GM13976 (cell line): ENCODE results near the gene SPRN.
"Not testable (repeated sequence)": the region's sequence is repeated elsewhere in the genome, so short reads cannot be mapped to it uniquely, and the experiment has no call there.

Source experiments
- DNase-seq: peaks from one replicate; pipeline ENCODE4 v3.0.0; 2012; ENCODE audit warnings: low spot score
- CTCF ChIP-seq: IDR thresholded peaks from 2 replicates; pipeline ENCODE4 v1.5.1; 2012; ENCODE audit warnings: borderline replicate concordance, mild to moderate bottlenecking; ENCODE audit not compliant: insufficient read depth; ENCODE audit errors: extremely low read depth, missing control alignments, control extremely low read depth
- in situ Hi-C: fragments of 300-500 bp; cut with MboI; formaldehyde crosslinking; loops from one replicate; pipeline ENCODE4 v1.12.0; 2022; ENCODE audit warnings: low sequenced_read_pairs, mixed read lengths, inconsistent platforms; ENCODE audit not compliant: unreplicated experiment

Gene SPRN

DNA sequence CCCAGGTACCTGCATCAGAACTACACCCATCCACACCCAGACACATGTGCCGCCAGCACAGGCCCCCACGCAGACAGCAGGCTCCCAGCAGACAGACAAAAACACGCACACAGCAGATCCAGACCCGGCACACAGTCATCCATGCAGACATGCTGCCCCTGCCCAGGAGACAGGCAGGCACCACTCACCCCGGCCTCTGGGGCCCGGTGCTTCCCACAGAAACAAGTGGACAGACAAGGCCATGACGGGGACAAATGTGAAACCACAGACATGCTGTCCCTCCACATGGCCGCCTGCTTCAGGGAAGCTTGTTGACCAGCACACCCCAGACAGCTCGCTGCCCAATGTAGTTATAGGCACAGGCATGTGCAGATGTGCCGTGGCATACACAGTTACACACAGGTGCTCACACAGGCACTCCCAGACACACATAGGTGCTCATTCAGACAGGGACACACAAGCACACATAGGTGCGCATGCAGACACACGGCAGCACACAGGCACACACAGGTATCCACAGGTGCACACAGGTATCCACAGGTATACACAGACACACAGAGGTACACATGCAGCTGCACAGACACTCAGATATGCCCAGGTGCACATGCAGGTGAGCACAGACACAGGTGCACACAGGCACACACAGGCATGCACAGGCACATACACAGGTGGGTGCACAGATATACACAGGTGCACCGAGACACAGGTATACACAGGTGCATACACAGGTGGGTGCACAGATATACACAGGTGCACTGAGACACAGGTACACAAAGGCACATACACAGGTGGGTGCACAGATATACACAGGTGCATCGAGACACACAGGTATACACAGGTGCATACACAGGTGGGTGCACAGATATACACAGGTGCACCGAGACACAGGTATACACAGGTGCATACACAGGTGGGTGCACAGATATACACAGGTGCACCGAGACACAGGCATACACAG is 18.8 kb upstream of the SPRN start:
- TF ChIP-seq CTCF, result no peak
- DNase-seq, result no peak
- in situ Hi-C loops, result no loop called here

- TF ChIP-seq CTCF, result no peak
- in situ Hi-C loops, result no loop called here
- no peak for DNase-seq
These were observed 18.0 kb upstream of the SPRN start for GRCh38 chr10:133442191-133442966.

DNA sequence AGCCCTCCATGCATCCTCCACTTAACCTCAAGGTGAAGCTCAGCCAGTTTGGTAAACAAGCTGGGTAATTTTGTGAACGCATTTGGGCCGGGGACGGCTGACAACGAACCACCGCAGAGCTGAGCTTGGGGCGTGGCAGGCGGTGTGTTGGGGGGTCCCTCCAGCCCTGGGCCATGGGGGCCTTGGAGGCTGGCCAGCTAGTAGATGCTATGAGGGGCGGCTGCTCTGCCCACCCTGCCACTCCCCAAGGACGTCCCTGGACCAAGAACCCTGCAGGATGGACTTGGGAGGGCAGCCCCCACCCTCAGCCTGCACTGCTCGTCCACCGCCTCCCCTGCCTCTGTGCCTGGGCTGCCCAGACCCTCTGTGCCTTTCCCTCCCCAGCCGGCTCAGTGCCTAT is 17.4 kb upstream of the SPRN start:
- DNase-seq, result no peak
- in situ Hi-C loops, result no loop called here

GRCh38 chr10:133441356-133441755 is 16.9 kb upstream of the SPRN start:
- DNase-seq, in situ Hi-C loops: not testable (repeated sequence)

More for the DNA sequence above, 17.4 kb upstream of the SPRN start:
- TF ChIP-seq CTCF, result no peak

GRCh38 chr10:133440633-133441285 is 16.3 kb upstream of the SPRN start:
- no peak for DNase-seq
- in situ Hi-C loops, result no loop called here
- no peak for TF ChIP-seq CTCF

DNA sequence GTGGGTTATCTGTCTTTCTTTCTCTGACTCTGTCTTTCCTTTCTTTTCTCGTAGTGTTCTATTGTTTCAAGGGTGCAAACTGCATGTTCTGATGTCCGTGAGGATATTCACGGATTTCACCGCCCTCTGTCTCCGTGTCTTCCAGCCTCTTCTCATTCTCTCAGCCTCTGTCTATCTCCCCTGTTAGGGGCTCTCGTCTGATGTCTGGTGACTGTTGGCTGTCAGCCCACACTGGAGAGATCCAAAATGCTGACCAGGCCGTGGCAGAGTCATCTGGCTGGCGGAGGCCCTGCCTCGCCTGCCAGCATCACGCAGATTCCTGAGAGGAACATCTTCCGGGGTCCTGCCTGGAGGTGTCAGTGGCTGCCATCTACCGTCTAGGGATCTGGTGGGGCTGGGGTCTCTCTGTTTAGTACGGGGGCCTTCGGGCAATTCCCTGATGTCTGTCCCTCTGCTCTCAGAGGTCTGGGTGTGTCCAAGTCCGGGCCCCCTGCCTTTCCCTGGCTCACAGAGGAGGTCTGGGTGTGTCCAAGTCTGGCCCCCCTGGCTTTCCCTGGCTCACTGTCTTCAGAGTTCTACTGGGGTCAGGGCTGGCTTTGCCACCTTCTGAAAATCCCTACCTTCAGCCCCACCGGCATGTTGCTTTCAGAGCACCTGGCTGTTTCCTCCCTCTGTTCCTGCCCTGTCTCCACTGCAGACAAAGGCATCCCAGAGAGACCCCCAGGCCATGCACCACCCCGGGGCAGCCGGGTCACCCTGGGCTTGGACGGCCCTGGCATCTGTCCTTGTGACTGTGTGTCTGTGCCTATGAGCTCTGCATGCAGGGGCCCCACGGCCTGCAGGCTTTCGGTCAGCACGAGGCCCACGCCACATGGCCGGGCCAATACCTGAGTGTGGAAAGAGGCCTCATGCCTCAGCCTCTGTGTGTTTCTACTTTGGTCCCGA is 15.4 kb upstream of the SPRN start:
- TF ChIP-seq CTCF, result no peak
- in situ Hi-C loops, result no loop called here
- peak; percentile 11 for DNase-seq
